GM20431 (cell line): ENCODE results near the gene STMN1.

ENCODE experiments used
- in situ Hi-C: fragments of 300-500 bp; cut with MseI, MboI; formaldehyde crosslinking; loops from one replicate; pipeline ENCODE4 v1.15.0; 2020; ENCODE audit warnings: low sequenced_read_pairs; ENCODE audit not compliant: unreplicated experiment

STMN1 gene

GRCh38 chr1:25897754-25898153 lies 8.5 kb downstream of the STMN1 start:
- in situ Hi-C loops: loop anchor here (10.0 kb wide), 1 partner anchor 97 kb away; the partner anchor contains the start of gene PAFAH2

- in situ Hi-C loops: loop anchor here (10.0 kb wide), 1 partner anchor 99 kb away; the partner anchor contains the start of gene PAFAH2
Observed at GRCh38 chr1:25896266-25896665, 10.0 kb downstream of the STMN1 start.

- in situ Hi-C loops: loop anchor here (10.0 kb wide), 1 partner anchor 99 kb away; the partner anchor contains the start of gene PAFAH2
Observed at GRCh38 chr1:25895365-25895990, 10.7 kb downstream of the STMN1 start.

GRCh38 chr1:25893116-25893515 lies 13.1 kb downstream of the STMN1 start:
- in situ Hi-C loops: loop anchor here (10.0 kb wide), 1 partner anchor 102 kb away; the partner anchor contains the start of gene PAFAH2

DNA sequence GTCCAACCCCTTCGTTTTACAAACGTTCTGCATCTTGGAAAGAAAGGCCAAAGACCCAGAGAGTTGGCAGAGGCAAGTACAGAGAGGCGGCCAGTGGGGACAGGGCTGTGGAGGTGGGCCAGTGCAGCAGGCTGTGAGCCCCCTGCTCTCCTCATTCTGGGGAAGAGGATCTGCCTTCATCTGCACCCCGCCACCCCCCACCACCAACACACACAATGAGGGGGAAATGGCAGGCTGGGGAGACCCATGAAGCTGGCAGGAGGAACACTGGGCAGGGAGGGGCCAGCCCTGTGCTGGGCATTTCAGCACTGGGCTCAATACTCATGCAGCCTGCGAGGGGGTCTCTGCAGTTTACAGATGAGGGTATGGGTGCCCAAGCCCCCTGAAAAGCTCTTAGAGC lies 14.6 kb downstream of the STMN1 start:
- in situ Hi-C loops: loop anchor here (10.0 kb wide), 1 partner anchor 103 kb away; the partner anchor contains the start of gene PAFAH2

- in situ Hi-C loops: loop anchor here (10.0 kb wide), 1 partner anchor 104 kb away; the partner anchor contains the start of gene PAFAH2
Observed at GRCh38 chr1:25890239-25891034, 15.8 kb downstream of the STMN1 start.

- in situ Hi-C loops: no loop called here
Observed at GRCh38 chr1:25889470-25889869, 16.7 kb downstream of the STMN1 start.

DNA sequence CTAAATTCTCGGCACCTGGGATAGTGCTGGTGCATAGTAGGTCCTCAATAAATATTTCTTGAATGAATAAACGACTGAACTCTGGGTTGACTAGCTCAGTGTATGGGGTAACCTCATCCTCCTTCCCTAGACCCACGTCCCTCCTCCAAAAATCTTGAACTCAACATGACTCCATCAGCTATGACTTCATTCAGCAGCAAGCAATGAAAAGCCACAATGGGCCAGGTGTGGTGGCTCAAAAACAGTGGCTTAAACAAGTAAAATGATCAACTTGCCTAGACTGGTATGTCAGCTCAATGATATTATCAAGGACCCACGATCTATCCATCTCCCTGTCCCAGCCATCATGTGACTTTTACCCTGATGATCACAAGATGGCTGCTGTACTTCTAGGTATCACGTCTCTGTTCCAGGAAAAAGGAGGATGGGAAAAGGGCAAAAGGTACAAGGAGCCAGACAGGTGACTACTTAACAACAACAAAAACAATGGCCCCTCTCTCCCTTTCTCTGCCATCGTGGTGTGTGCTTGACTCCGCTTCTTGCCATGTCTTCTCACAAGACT lies 17.7 kb downstream of the STMN1 start:
- in situ Hi-C loops: no loop called here

DNA sequence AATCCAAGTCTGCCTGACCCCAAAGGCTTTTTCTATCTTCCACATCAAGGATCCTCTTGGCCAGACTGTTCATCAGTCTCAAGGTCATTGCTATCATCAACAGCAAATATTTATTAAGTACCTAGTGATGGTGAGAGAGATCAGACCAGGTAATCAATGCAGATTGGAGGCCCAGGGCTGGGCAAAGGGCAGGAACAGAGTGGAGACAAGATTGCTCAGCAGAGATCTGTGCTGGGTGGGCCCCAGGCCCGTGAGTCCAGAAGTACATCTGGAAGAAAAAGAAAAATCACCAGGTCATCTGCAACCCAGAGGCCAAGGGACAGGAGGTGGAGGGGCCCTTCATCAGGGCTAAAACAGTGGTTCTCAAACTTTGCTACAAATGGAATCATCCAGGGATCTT lies 20.6 kb downstream of the STMN1 start:
- in situ Hi-C loops: no loop called here

DNA sequence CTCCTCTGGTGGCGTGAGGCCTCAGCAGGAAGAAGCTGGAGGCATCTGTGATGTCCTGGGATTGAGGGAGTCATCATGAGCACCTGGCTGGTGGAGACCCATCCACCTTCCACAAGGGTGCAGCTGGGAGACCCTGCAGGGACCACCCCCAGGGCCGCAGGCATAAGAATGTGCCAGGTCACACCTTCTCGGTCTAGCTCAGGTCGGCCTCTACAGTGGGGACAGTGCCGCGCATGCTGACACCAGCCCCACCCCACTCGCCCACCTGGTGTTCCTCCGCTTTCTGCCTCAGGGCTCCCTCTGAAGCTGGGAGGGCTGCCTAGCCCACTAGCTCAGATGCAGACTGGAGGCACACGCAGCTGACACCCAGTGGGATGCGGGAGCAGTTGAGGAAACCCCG lies 25.0 kb downstream of the STMN1 start:
- in situ Hi-C loops: no loop called here

DNA sequence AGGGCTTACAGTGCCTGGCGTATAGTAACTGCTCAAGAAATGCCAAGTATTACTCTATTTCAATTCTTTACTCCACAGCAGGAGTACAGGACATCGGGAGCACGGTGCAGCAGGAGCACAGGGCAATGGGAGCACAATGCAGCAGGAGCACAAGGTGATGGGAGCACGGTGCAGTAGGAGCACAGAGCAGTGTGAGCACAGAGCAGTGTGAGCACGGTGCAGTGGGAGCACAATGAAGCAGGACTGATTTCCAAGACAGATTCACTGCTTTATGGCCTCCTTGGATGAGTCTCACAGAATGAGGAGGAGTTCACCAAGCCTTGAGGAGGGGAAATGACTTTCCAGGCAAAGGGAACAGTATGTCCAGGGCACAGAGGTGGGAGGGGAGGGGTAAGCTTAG lies 25.7 kb downstream of the STMN1 start:
- in situ Hi-C loops: no loop called here

DNA sequence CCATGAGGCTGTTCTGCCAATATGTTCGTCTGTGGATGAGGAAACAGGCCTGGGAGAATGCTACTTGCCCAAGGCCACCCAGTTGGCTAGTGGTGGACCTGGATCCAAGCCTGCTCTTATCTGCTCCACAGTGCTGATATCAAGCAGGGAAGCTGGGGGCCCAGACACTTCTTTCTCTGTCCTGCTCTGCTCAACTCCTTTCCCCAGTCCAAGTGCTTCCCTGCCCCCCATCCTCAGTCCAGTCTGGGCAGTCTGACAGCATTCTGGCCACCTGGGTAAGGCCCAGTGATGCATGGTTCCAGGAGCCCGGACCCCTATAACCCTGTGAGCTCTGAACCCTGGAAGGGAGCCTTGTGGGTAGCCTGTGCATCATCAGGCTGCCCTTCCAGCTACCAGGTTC lies 26.5 kb downstream of the STMN1 start:
- in situ Hi-C loops: no loop called here

DNA sequence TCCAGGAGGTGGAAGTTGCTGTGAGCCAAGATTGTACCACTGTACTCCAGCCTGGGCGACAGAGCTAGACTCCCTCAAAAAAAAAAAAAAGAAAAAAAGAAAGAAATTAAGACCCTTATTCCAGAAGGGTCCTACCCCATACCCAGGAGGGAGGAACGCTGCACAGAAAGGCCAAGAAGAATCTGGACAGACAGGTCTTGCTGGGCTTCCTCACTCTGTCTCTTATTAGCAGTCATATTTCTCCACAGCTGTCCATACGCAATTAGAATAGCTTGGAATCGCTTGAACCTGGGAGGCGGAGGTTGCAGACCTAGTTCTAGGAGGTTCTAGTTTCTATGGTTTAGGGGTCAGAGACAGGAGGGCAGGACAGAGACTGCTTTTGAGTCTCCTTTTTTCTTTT lies 27.5 kb downstream of the STMN1 start:
- in situ Hi-C loops: no loop called here

GRCh38 chr1:25877155-25877554 lies 29.1 kb downstream of the STMN1 start:
- in situ Hi-C loops: no loop called here

GRCh38 chr1:25876693-25877077 lies 29.5 kb downstream of the STMN1 start:
- in situ Hi-C loops: no loop called here

- in situ Hi-C loops: no loop called here
Observed at GRCh38 chr1:25875856-25876692, 30.1 kb downstream of the STMN1 start.

DNA sequence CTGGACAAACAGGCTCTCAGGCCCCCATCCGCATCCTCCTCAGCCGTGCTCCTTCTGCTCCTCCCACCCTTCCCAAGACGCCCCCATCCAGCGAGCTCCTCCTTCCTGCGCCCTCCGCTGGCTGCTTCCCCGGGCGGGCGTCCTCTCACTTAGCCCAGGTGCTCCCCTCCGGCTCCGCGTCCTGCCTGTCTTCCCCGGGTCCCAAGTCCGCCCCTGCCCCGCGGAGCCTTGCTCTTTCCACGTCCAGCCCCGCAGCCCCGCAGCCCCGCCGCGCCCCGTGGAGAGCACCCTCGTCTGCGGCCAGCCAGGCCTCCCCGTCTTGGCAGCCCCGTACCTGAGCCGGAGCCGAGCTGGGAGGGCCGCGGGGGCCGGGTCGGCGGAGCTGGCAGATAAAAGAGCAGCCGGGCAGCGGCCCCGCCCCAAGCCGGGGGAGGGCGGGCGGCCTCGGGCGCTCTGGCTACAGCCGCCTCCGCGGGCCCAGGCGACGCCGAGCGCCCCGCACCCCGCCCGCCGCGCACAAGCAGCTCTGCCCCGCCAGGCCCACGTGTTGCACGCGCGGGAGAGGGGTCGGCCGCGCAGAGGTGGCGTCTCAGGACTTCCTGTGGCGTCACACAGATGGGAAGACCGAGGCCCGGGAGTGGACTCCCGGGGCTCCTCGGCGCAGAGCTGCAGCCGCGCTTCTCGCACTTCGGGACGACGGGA lies 30.9 kb downstream of the STMN1 start, which contains the start of gene PAQR7:
Gene PAQR7 (minus strand): TSS at position 555 of the 702 bp plus-strand sequence. CDS start 11,869 bp downstream, outside the sequence.
- in situ Hi-C loops: no loop called here

GRCh38 chr1:25874635-25875153 lies 31.5 kb downstream of the STMN1 start:
- in situ Hi-C loops: no loop called here

DNA sequence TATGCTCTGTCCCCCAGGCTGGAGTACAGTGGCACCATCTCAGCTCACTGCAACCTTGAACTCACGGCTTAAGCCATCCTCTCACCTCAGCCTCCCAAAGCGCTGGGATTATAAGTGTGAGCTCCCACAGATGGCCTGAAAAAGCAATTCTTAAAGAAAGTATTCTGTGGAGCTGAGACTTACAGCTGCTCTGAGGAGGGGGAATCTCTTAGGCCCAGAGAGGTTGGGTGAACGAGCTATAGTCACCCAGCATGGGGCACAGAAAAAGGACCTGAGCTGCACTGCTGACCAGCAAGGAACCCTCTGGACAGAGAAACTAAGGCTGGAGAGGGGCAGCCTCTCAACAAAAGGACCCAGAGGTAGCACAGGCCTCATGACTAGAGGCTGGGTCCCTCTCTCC lies 32.0 kb downstream of the STMN1 start:
- in situ Hi-C loops: no loop called here
